HT1080 (cell line): ENCODE measurements around the gene OPCML. TPM values are rescaled to one million over a fixed set of nuclear protein-coding genes. Genes with fewer than 3 reads are reported as not detected.
A peak's percentile ranks its signal among the peaks of the same experiment; 100 is the strongest.

Experiments
- DNase-seq: peaks from one replicate; pipeline ENCODE4 v3.0.0-alpha.2; 2015; ENCODE audit warnings: low read depth
- total RNA-seq: library from RNA; depleted of rRNA; stranded (reverse); fragments of >200 nt; shearing (Covaris generic); gene quantifications from 2 replicates; pipeline ENCODE4 v1.2.3, GENCODE V29; 2014

The OPCML gene
- total RNA-seq, 1 experiment from 2014 or later = 0.13 TPM

DNA sequence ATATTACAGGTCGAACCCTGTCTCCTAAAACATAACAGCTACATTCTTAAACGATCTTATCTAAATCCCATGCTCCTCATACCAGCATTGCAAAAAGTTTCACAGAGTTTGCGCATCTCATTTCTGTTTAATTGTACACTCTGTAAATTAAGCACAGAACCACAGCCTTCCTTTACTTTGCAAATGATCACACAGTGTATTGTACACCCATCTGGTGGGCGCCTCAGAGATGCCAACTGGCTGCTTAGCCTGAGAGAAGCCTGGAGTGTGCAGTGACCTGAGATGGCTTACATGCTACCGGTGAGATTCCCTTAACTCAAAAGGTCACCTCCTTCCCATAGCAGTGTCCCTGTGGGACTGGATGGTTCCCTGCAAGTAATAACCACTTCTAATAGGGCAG is 1077.3 kb downstream of the OPCML start:
- no peak for DNase-seq

DNA sequence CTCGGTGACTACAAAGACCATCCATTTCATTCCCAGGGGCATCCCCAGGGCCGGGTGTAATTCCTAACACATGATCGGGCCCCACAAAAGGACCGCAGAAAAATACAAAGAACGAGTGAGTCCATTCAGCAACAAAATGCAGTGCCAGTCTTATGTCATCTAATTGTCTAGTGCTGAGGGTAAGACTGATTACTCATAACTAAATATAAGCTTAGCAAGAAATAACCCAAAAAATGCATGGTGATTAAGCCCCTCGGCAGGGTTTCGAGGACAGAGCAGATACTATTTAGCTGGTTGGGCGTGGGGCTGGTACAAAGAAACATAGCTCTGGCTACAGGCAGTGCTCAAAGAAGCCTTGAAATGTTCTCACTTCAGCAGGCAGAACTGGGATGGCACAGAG is 1078.9 kb downstream of the OPCML start:
- DNase-seq = peak; percentile 64

DNA sequence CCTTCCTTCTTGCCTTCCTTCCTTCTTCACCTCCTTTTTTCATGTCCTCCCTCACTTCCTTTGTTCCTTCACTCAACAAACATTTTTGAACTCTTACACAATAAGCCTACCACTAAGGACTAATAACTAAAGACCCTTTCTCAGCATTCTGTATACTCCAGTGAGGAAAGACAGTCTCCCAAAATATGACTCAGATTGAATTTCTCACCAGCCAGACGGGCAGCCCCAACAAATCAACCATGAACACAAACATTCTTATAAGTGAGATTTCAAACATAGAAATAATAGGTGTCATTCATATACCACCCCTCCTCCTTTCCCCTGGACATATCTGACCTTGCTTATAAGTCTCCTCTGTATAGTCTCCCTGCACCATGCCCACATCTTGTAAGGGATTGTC is 1079.7 kb downstream of the OPCML start:
- no peak for DNase-seq

GRCh38 chr11:132451942-132452601 is 1080.2 kb downstream of the OPCML start:
- no peak for DNase-seq

DNA sequence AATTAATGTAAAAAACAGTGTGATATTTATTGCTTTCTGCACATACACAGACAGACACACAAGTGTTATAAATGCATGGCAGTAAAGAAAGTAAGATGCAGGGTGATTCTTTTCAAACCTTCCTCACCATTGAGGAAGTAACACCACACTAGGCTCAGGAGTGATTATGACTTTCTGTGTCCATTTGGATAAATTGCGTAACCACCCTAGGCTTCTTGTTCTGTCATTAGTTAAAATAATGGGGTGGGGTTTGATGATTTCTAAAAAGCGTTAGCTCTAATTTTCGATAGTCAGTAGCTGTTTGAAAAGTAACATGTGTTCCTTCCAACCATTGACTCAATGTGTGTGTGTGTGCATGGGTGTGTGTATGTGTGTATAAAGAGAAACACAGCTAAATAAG is 1081.7 kb downstream of the OPCML start:
- no peak for DNase-seq

- peak; percentile 74 for DNase-seq
These were observed 1083.8 kb downstream of the OPCML start for GRCh38 chr11:132448334-132448995.

- no peak for DNase-seq
These were observed 1084.5 kb downstream of the OPCML start for GRCh38 chr11:132447761-132448160.

DNA sequence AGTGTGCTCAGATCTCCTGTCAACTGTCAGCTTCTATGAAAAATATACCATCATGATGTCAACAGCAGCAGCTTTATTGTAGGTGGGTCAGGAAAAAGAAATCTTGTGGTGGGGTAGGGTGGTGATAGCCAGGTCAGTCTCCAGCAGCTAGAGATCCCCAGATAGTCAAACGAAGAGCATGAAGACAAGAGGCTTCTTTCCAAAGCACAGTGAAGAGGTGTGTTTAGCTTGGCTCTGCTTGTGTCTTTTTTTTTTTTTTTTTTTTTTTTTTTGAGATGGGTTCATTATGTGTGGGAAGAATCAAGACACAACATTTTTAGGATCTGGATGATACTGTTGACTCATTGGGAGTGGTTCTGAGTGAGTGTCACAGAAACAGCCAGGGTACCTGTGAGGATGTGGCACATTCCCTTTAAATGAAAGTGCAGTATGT is 1086.4 kb downstream of the OPCML start:
- DNase-seq = peak; percentile 10

DNA sequence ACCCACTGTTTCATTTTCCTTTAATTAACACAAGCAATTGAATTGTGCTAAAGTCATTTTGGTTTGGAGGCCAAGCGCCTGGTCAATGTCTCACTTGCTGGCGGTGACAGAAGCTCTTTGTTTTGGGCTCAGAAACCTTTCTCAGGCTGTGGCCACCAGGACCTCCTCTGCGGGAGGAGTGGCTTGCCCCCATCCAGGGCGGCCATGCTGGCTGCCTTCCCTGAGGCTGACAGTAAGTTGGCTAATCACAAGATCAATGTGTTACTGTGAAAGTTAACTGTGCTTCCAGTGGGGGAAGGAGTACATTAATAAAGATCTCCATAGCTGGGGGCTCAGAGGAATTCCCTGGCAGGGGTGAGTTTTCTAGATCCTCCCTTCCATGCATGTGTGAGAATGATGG is 1087.4 kb downstream of the OPCML start:
- no peak for DNase-seq

DNA sequence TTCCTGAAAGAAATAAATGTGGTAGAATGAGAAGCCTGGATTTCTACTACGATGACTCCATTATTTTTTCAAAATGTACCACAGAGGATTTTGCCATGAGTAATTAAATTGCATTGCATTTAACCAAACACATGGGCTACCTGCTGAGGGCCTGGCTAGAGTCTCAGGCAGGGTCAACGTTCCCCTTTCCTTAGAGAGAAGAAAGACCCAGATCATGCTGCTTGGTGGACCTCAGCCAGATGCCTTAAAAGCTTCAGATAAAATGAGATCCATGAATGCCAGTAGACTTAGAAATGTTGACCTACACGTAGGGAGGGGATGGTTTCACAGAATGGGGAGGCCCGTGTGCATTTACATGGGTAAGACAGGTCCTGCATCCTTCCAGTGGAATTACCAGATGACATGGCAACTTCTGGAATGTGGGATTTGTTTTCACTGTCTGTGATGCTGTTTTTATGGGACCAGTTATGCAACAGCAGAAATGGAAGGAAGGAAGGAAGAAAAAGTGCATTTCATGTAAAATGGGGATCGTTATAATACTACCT is 1092.5 kb downstream of the OPCML start:
- no peak for DNase-seq

GRCh38 chr11:132438418-132438817 is 1093.9 kb downstream of the OPCML start:
- DNase-seq = no peak

DNA sequence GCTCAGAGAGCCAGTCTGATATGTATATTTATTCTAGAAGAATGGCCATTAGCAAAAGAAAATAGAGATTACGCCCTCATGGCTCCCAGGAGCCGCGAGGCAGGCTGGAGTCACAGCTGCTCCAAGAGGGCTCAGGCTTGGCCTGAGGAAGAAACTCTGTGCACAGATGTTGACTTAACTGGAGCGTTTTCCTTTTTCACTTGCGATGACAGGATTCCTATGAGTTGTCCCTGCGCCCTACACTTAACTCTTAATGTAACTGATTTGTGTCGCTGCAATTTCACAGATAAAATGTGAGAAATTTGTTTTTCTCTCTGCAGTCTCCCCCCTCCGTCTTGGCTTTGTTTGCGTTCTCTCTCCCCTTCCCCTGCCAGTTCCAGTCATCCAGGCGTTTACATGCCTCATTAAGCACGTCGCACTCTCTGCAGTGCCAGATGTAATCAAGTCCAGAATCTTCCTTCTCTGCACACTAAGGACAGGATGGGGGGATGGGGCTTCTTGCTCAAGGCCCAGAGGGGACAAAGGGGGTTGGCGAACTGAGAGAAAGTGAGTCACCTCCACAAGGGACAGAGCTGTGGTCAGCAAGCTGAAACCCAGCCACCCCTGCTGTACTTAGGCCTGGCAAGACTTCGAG is 1101.8 kb downstream of the OPCML start:
- DNase-seq = no peak

DNA sequence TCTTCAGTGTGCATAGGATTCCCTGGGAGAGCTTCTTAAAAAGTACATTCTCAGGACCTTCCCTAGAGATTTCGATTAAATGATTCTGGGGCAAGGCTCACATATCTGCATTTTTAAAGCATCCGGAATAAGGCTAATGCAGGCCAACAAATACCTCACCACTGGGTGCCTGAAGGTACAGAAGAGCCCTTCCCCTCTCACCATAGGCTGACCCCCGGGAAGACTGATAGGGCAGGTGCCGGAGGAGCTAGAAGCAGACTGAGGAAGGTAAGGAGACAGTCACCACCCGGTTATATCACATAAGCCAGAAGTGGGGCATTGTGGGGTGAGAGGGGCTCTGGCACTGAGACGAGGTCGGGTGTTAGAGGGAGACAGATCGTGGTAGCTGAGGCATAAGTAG is 1102.6 kb downstream of the OPCML start:
- no peak for DNase-seq

- DNase-seq = peak; percentile 75
These were observed 1104.7 kb downstream of the OPCML start for GRCh38 chr11:132427611-132428010.

DNA sequence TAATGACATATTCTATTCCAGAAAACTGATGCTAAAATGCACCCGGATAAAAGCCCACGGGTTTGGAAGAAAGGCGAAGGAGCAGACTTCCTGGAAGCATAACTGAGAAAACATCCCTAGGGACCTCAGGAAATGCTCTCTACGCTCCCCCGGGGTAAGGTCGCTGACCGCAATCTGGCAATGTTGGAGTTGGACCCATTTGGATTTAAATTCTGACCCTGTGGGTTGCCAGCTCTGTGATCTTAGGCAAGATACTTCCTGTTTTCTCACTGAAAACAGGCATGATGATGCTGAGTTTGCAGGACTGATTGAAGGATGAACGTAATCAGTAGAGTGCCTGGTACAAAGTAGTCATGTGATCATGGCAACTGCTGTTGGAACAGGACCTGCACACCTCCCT is 1107.9 kb downstream of the OPCML start:
- no peak for DNase-seq

- no peak for DNase-seq
These were observed 1109.0 kb downstream of the OPCML start for GRCh38 chr11:132423266-132423665.

GRCh38 chr11:132422722-132423121 is 1109.6 kb downstream of the OPCML start:
- no peak for DNase-seq

- DNase-seq = no peak
These were observed 1110.7 kb downstream of the OPCML start for GRCh38 chr11:132421555-132421954.

DNA sequence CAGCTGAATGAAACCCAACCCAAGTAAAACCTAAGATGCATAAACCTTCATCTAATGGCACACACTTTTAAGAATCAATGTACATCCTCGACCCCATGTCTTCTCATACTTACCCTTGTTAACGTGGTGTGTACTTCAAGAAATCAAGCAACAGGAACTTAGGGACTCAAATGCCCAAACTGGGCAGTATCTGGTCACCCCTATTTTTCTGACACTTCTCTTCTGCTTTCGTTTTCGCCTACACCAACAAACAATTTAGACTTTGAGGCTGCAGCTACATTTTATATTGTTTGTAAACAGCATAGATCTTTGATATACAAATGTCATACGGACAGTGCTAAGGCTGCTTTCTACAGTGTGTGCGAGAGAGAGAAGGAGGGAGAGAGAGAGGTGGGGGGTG is 1117.8 kb downstream of the OPCML start:
- no peak for DNase-seq

GRCh38 chr11:132410383-132410782 is 1121.9 kb downstream of the OPCML start:
- no peak for DNase-seq

DNA sequence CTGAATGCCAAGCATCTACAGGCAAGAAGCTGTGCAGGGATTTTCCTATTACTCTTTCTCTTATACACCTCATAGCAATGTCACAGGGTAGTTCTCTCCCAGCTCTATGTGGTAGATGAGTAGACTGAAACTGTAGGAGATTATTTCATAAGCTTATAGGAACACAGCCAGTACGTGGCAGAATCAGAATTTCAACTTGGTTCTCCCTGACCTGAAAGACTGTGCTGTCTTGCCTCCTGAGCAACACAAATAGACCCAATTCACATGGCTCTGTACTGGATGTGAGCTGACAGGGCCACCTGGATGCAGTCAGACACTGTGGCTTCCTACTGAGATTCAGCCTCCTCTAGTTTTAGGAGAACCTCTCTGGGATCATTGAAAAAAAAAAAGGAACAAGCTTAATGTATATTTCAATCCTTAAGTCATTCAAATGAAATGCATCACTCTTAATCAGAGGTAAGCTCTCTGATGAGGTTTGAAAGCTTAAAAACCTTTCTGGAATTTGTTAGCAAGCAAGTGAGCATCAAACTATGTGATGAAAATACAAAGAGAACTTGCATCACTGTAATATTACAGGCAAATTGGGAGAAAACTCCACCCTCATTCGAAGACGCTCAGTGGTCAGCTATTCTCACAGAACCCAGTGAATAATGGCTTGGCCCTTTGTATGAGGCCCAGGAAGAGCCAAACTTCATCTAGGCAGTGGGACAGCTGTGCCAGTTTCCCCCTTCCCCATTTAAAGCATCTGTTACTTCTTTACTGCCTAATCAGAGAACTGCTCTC is 1122.5 kb downstream of the OPCML start:
- DNase-seq = no peak

- no peak for DNase-seq
These were observed 1123.4 kb downstream of the OPCML start for GRCh38 chr11:132408877-132409276.
